ENCODE measurements around the gene XRCC3. TPM values are rescaled to one million over a fixed set of nuclear protein-coding genes. Genes with fewer than 3 reads are reported as not detected.
A peak's percentile ranks its signal among the peaks of the same experiment; 100 is the strongest.

XRCC3 gene
- total and polyA plus RNA-seq, 2 donors (not counting 3 experiments of a cell fraction or from before 2014, with no cell fraction given) = 13.6 to 27.2 TPM

GRCh38 chr14:103741876-103742275, 26.6 kb upstream of the XRCC3 start:
- no peaks in the 10 kb centered on the region for H4K20me1 ChIP-seq (replicated peaks; ENCODE audit: control insufficient read depth, extremely low read depth, insufficient read depth, low read length)
- no peaks in the 10 kb centered on the region for H3K79me2 ChIP-seq (ENCODE audit: control insufficient read depth, insufficient read depth, low read length)
- ChIA-PET CTCF (interaction anchor here (0.6 to 1.1 kb wide), 3 partner anchors 50 to 178 kb away, joined by 3 to 6 read pairs (median 3); no protein-coding TSS in a partner anchor), POLR2A (no interaction called here)
- H3K9me3 ChIP-seq (replicated peaks; ENCODE audit: control insufficient read depth, insufficient read depth, low read length) = no peaks in the 10 kb centered on the region
- H3K36me3 ChIP-seq (ENCODE audit: control insufficient read depth in 2 of 2, extremely low read depth in 1 of 2, insufficient read depth in 2 of 2, low read length in 2 of 2) = peaks cover 0 to 29% of the 10 kb centered on the region in 2 experiments
- H3K9ac ChIP-seq (replicated peaks; ENCODE audit: extremely low read depth, insufficient read depth, low read length) = no peak overlapping the region
- H3K4me3 ChIP-seq (replicated peaks in 1 of 3; ENCODE audit: insufficient read depth in 1 of 3, low read depth in 1 of 3, low read length in 3 of 3) = no peak overlapping the region
- TF ChIP-seq EZH2 (IDR thresholded peaks at IDR 0.05; ENCODE audit: borderline replicate concordance, low read depth, low read length, severe bottlenecking) (no peak), MYC (IDR thresholded peaks at IDR 0.05; ENCODE audit: low read depth, low read length) (no peak), POLR2AphosphoS5 (IDR thresholded peaks at IDR 0.05; ENCODE audit: insufficient read depth, low read depth, low read length) (no peak), CTCF (IDR thresholded peaks at IDR 0.05; ENCODE audit: extremely low read depth in 1 of 2, insufficient read depth in 1 of 2, low read depth in 1 of 2, low read length in 2 of 2) (no peak), JUN (IDR thresholded peaks at IDR 0.05; ENCODE audit: borderline replicate concordance, insufficient read depth, insufficient read length, low read depth) (no peak), FOS (IDR thresholded peaks at IDR 0.05; ENCODE audit: borderline replicate concordance, insufficient read depth, low read length) (no peak), MAX (IDR thresholded peaks at IDR 0.05; ENCODE audit: insufficient read depth, insufficient read length) (no peak), GATA2 (IDR thresholded peaks at IDR 0.05; ENCODE audit: insufficient read depth, insufficient read length, low read depth, low read length) (no peak), POLR2A (IDR thresholded peaks at IDR 0.05; ENCODE audit: low read depth, low read length) (no peak)
- H3K27me3 ChIP-seq (ENCODE audit: control insufficient read depth in 2 of 2, insufficient read depth in 2 of 2, low read length in 2 of 2) = no peaks in the 10 kb centered on the region
- no peak overlapping the region for H2AFZ ChIP-seq (ENCODE audit: low read depth, low read length)
- peaks cover 14% of the 10 kb centered on the region for H3K4me1 ChIP-seq (ENCODE audit: control insufficient read depth, extremely low read depth, insufficient read depth, low read length)
- BruUV-seq (replicated peaks) = TSS peak; percentile 27
- intact Hi-C loops (cut with micrococcal nuclease) = no loop called here
- dilution Hi-C loops (cut with MboI; ENCODE audit: extremely low pct_ligation_motif_present, low sequenced_read_pairs) = no loop called here
- H3K9me1 ChIP-seq (replicated peaks; ENCODE audit: control insufficient read depth, extremely low read depth, insufficient read depth, low read length) = no peaks in the 10 kb centered on the region
- H3K4me2 ChIP-seq (ENCODE audit: insufficient read depth, low read length) = peak overlapping the region; percentile 9
- DNase-seq (ENCODE audit: low read depth, low spot score) (no peak), FAIRE-seq (no peak)
- H3K27ac ChIP-seq (ENCODE audit: insufficient read depth, low read depth, low read length) = no peak overlapping the region

Measured in endothelial cell of umbilical vein (primary cell).